Measurements from ENCODE around the gene EDC4.
"Not testable (repeated sequence)": the region's sequence is repeated elsewhere in the genome, so short reads cannot be mapped to it uniquely, and the experiment has no call there.

The EDC4 gene, protein sequence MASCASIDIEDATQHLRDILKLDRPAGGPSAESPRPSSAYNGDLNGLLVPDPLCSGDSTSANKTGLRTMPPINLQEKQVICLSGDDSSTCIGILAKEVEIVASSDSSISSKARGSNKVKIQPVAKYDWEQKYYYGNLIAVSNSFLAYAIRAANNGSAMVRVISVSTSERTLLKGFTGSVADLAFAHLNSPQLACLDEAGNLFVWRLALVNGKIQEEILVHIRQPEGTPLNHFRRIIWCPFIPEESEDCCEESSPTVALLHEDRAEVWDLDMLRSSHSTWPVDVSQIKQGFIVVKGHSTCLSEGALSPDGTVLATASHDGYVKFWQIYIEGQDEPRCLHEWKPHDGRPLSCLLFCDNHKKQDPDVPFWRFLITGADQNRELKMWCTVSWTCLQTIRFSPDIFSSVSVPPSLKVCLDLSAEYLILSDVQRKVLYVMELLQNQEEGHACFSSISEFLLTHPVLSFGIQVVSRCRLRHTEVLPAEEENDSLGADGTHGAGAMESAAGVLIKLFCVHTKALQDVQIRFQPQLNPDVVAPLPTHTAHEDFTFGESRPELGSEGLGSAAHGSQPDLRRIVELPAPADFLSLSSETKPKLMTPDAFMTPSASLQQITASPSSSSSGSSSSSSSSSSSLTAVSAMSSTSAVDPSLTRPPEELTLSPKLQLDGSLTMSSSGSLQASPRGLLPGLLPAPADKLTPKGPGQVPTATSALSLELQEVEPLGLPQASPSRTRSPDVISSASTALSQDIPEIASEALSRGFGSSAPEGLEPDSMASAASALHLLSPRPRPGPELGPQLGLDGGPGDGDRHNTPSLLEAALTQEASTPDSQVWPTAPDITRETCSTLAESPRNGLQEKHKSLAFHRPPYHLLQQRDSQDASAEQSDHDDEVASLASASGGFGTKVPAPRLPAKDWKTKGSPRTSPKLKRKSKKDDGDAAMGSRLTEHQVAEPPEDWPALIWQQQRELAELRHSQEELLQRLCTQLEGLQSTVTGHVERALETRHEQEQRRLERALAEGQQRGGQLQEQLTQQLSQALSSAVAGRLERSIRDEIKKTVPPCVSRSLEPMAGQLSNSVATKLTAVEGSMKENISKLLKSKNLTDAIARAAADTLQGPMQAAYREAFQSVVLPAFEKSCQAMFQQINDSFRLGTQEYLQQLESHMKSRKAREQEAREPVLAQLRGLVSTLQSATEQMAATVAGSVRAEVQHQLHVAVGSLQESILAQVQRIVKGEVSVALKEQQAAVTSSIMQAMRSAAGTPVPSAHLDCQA (N-terminal part only)

DNA sequence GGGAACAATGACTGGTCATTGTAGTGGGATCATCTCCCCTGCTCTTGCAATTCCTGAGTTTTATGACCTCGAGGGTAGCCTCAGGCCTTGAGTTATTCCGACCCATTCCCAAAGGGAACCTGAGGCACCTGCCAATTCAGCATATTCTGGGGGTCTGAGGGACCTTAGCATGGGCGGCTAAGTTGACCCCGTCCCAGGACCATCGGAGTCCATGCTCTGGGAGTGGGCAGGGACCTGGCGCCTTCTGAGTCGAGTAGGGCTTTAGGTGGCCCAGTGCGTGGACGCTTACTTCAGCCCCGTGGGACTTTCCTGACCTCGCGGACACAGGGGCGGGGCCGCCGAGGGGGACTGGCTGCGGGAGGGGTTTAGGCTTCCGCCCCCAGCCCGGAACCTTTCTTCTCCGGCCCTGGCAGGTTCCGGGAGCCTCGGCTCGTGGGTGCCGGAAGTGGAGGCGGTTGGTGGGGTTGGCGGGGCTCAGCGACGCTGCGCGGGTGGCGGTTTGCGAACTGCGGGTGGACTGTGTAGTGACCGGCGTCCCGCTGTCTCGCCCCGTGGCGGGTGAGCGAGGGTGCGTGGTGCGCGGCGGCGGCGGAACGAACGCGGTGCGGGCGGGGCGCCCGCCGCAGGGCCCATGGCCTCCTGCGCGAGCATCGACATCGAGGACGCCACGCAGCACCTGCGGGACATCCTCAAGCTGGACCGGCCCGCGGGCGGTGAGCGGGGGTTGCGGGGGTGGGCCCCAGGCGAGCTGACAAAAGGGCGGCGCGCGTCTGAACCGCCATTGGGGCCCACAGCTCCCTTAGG is at the start of gene EDC4:
EDC4 (plus strand) TSS at position 422 of the 804 bp plus-strand sequence; CDS start at position 632, 210 bp downstream.
- peak; percentile 70 to 85 for DNase-seq (ENCODE audit: low read depth in 2 of 2)

DNA sequence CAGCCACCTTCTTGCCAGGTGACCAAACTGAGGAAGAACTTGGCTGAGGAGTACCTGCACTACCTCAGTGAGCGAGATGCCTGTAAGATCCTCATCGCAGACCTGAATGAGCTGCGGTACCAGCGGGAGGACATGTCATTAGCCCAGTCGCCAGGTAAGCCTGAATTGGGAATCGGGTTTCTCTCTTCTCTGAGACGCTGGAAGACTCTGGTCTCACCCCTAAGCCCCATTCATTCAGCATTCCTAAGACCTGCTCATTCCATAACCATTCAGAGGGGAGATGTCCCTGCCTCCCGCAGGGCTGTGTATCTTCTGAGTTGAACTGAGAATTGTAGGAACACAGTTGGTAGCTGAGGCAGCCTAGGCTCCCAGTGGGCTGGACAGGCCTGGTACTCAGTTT is 47.7 kb upstream of the EDC4 start:
- DNase-seq (ENCODE audit: low read depth in 2 of 2) = no peak

DNA sequence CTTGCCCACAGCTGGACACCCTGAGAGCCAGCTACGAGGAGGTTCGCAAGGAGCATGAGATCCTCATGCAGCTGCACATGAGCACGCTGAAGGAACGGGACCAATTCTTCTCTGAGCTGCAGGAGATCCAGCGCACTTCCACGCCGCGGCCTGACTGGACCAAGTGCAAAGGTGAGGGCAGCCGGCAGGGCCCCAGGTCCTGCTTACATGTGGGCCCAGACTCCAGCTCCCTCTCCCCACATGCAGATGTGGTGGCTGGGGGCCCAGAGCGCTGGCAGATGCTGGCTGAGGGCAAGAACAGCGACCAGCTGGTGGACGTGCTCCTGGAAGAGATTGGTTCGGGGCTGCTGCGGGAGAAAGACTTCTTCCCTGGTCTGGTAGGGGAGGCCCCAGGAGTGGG is 46.9 kb upstream of the EDC4 start:
- no peak for DNase-seq (ENCODE audit: low read depth in 2 of 2)

DNA sequence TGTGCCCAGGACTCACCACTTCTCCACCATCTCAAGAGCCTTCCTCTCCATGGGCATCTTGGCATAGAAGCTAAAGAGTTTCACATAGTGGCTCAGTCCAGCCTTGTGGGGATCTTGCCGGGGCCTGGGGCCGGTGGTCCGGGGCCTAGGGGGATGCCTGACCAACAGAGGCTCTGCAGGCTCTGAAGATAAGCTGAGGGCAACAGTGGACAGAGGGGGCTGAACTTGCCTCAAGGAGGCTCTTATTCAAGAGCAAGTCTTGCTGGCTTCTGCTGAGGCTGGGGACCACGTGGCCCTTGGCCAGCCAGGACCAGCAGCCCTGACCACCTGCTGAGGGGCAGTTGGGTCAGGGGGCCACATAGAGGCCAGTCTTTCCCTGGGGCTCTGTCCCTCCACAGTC is 44.2 kb upstream of the EDC4 start:
- no peak for DNase-seq (ENCODE audit: low read depth in 2 of 2)

DNA sequence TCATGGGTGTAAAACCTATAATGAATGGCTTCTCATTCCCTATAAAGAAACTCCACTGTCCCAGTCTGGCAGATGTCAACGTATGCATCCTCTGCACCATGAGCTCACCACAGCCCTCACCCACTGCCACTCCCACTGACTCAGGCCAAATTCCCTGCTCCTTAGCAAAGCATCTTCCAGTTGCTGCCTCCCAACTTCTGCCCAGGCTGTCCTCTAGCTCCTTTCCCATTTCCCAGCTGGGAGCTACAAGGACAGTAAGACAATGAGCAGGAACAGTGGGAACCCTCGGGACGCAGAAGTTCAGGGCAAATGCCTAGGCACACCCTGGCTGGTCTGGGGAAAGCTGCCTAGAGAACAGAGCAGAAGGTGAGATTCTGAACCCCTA is 39.8 kb upstream of the EDC4 start:
- no peak for DNase-seq (ENCODE audit: low read depth in 2 of 2)

DNA sequence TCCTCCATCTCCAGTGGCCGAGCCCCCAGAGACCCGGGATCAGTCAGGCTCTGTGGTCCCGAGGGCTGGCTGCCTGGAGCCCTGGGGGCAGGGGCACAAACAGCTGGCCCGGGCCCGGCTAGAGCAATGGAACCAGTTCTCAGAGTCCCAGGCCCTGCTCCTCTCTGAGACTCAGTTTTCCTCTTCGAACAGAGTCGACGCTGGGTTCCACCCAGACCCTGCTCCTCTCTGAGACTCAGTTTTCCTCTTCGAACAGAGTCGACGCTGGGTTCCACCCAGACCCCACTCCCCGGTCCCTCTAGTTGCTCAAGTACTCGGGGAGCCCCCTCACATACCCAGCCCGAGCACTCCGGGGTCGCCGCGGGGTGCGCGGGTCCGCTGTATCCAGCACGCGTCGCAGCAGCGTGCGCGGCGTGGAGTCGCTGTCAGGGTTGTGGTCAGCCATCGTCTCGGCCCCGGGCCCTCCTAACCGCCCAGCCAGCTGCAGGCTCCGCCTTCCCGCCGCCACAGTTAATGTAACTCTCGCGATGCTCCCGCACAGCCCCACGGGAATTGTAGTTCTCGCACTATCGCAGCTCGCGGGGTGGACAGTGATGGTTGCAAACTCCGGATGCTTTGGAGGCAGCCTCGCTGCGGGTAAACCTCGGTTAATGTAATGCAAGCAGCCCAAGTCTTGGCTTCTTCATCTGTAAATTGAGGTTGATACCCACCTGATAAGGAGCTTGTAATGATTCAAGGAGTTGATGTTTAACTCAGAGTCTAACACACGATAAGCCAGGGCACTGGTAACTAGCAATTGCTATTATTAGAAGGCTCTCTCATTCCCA is 39.2 kb upstream of the EDC4 start:
- DNase-seq (ENCODE audit: low read depth in 2 of 2) = peak; percentile 87 to 92

DNA sequence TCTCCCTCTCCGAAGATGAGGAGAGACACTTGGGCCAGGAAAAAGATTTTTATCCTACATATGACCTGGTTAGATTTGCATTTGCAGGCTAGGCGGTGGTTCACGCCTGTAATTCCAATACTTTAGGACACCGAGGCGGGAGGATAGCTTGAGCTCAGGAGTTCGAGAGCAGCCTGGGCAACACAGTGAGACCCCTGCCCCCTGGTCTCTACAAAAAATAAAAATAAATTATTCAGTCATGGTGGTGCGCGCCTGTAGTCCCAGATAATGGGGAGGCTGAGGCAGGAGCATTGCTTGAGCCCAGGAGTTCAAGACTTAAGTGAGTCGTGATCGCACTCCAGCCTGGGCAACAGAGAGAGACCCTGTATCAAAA is 38.6 kb upstream of the EDC4 start:
- no peak for DNase-seq (ENCODE audit: low read depth in 2 of 2)

DNA sequence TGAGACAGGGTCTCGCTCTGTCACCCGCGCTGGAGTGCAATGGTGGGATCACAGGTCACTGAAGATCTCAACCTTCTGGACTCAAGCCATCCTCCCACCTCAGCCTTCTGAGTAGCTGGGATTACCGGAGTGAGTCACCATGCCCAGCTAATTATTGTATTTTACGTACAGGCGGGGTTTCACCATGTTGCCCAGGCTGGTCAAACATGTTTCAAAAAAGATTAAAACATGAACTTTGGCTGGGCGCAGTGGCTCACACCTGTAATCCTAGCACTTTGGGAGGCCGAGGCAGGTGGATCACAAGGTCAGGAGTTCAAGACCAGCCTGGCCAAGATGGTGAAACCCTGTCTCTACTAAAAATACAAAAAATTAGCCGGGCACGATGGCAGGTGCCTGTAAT is 35.7 kb upstream of the EDC4 start:
- not testable (repeated sequence) for DNase-seq (ENCODE audit: low read depth in 2 of 2)

DNA sequence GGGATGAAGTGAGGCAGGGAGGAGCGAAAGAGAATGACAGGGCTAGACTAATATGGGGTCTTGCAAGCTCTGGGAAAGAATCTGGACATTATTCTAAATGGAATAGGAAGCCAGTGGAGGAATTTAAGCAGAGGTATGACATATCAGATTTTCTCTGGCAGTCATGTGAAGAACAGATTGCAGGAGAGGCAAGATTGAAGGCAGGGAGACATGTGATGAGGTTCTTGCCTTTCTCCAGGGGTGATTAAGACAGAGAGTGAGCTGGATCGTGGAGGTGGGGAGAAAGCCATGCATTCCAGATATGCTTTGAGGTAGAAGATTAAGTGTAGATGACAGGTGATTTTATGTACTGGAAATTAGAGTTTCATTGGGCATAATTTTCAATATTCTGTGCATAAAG is 35.0 kb upstream of the EDC4 start:
- DNase-seq (ENCODE audit: low read depth in 2 of 2) = no peak

DNA sequence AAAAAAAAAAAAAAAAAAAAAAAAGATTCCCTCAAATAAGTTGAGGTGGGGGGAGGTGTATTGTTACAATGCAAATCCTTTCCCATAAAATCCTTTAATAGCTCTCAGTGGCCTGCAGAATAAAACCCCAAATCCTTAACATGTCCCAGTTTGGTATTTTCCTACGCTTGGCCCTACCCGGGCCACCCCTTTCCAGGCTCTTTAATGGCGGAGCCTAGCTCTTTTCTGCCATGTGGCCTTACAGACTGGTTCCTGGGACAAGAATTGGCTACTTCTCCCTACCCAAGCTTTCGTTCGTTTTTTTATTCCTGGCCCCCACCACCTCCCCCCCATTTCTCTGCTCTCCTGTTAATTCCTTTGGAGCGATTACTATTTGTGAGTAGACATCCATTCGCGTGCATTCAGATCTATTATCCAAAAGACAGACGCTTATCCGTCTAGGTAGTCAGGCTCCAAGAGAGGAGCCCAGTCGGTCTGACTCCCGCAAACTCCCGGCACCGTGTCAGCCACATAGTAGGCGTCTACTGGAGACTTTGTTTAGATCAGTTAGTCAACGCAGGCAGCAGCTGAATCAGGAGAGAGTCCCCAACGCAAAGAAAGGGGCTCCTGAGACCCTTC is 31.5 kb upstream of the EDC4 start:
- no peak for DNase-seq (ENCODE audit: low read depth in 2 of 2)

DNA sequence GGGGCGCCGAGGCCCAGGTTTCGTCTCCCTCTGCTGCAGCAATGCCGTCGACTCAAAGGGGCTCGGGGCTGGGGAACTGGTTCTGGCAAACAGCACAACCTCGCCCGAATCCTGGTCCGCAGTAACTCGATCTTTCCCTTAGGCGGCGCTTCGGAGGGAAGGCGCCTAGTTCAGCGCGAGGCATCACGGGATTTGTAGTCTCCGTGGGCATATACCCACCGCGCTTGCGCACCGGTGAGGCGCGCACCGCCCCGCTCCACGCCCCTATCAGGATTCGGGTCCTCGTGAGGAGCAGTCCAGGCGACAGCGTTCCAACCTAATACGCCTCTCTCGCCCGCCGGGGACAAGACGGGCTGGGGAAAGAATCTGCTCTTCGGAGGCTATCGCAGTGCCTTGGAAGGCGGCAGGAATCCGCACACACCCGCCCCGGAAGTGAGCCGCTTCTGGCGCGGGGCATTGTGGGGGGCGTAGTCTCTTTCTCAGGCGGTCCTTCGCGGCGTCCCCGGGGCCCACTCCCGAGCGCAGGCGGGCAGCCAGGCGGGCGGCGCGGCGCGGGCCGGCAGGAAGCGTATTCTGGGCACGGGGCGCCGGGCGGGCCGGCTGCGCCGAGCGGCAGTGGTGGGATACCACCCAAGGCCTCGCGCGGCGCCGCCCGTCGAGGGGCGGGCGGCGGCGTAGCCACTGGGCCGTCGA is 30.9 kb upstream of the EDC4 start, which contains the start of gene THAP11:
THAP11 (plus strand) TSS at position 505 of the 693 bp plus-strand sequence. CDS start 235 bp downstream, outside the sequence.
- DNase-seq (ENCODE audit: low read depth in 2 of 2) = peak; percentile 92 to 94

DNA sequence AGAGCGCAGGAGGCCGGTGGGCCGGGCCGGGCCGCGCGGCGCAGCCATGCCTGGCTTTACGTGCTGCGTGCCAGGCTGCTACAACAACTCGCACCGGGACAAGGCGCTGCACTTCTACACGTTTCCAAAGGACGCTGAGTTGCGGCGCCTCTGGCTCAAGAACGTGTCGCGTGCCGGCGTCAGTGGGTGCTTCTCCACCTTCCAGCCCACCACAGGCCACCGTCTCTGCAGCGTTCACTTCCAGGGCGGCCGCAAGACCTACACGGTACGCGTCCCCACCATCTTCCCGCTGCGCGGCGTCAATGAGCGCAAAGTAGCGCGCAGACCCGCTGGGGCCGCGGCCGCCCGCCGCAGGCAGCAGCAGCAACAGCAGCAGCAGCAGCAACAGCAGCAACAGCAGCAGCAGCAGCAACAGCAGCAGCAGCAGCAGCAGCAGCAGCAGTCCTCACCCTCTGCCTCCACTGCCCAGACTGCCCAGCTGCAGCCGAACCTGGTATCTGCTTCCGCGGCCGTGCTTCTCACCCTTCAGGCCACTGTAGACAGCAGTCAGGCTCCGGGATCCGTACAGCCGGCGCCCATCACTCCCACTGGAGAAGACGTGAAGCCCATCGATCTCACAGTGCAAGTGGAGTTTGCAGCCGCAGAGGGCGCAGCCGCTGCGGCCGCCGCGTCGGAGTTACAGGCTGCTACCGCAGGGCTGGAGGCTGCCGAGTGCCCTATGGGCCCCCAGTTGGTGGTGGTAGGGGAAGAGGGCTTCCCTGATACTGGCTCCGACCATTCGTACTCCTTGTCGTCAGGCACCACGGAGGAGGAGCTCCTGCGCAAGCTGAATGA is 30.1 kb upstream of the EDC4 start:
- DNase-seq (ENCODE audit: low read depth in 2 of 2) = peak; percentile 46 to 48

DNA sequence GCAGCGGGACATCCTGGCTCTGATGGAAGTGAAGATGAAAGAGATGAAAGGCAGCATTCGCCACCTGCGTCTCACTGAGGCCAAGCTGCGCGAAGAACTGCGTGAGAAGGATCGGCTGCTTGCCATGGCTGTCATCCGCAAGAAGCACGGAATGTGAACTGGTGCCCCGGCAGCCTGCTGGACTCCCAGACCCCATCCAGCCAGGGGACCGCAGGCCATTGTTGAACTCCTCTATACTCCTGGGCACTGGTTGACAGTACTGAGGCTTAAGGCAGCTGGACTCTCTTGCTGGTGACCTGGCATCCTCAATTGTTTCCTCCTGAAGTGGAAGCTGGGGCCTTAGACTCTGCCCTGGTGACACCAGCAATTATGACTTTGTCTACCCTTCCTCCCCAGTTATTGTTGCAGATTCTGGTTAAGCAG is 29.5 kb upstream of the EDC4 start:
- DNase-seq (ENCODE audit: low read depth in 2 of 2) = peak in 1 of 2 donors; percentile 27

DNA sequence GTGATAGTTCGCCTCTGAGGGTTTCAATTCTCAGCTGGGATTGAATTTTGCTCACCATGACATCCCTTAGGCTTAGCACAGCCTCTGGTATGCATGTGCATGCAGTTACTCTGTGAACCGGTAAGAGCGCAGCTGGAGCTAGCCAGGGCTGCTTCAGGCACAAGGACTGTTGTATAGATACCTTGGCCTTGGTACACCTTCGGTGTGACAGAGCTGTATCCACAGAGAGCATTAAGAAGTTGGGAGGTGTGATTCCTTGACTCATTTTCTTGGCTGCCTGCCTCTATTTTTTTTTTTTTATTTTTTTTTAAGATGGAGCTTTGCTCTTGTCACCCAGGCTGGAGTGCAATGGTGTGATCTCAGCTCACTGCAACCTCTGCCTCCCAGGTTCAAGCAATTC is 28.4 kb upstream of the EDC4 start:
- no peak for DNase-seq (ENCODE audit: low read depth in 2 of 2)

DNA sequence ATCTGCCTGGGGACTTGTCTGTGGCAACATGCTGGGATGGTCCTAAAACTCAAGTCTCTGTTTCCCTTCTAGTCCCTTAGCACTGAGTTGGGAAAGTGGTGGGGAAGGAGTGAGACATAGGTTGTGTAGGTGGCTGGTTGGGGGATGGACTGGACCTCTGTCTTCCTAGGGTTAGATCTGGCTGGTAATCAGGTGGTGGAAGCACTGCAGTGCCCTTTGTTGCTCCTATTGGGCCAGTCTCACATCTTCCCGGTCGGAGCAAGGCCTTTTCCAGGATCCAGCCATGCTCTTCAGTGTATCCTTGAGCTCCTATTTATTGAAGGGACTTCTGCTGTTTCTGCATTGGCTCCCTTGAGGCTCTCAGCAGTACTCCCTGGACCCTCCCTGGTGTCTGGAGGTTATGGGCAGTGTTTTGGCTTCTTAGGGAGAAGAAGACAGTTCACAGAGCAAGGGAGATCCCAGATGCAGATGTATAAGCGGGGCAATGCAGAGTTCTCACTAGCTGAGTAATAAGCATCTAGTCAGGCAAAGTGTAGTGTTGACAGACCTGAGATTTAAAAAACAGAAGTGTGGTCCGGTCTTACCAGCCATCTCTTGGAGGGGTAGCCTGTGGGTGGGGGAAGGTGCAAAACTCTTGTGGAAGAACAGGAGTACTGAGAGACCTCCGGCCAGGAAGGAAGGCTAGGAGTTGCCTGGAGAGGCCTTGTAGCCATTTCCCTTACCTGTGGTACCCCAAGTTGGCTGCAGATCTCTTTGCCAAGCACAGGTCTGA is 27.4 kb upstream of the EDC4 start:
- DNase-seq (ENCODE audit: low read depth in 2 of 2) = no peak

DNA sequence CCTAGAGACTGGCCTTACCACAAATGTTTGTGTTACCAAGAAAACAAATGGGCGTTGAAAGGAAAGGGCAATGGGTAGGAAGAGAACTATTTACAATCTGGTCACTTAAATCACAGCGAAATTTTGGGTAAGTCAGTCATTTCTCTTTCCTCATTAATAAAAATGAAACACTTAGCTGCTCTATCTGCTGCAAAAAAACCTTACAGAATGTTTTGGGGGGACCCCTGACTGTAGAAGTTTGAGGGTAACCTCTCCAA is 26.9 kb upstream of the EDC4 start:
- DNase-seq (ENCODE audit: low read depth in 2 of 2) = no peak

DNA sequence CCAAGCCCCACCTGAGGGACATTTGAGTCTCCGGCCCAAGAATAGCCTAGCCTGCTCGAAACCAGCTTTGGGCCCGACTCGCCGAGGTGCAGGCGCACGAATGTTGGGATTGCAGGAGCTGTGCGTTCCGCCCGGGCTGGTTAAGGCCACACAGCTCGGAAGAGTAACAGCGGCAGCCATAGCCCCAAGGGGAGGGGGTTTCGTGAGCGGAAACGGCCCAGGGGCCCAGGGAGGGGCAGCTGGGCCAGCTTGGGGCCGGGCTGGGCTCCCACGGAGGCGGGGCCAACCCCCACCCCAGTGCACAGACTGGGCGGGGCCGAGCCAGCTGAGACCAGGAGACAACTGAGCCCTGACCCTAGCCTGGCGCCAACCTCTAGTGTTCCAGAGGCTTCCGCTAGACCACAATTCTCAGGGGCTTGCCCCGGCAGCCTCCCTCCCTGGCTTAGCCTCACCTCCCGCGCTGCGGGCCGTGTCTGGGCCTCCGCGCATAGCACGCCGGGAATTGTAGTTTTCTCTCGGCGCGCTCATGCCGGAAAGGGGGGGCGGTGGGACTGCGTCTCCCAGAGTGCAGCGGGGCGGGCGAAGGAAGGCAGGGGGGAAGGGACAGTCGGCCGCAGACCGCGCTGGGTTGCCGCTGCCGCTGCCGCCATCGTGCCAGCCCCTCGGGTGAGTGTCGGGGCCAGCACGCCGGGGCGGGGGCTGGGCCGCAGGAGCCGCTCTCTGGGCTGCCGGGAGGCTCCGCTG is 26.4 kb upstream of the EDC4 start, which contains the start of gene NUTF2:
NUTF2 (plus strand) TSS at position 614 of the 744 bp plus-strand sequence. CDS start 18,198 bp downstream, outside the sequence.
- peak; percentile 92 to 96 for DNase-seq (ENCODE audit: low read depth in 2 of 2)

Measured in stimulated activated CD4-positive, alpha-beta T cell treated with anti-CD3 and anti-CD28 coated beads, Interleukin-15, amount 100 ng/mL, for 48 hours (primary cell).